K562 (cell line): ENCODE results near the gene B4GALNT4.

ENCODE experiments used
- ARHGAP35 ChIP-seq: fragments of 450-650 bp; IDR thresholded peaks from 2 replicates; pipeline ENCODE4 v1.6.1; 2018; ENCODE audit not compliant: partially characterized antibody
- EGR1 ChIP-seq: fragments of 450-650 bp; conservative IDR thresholded peaks from 2 replicates; pipeline ENCODE4 v1.6.1; 2017; ENCODE audit warnings: mild to moderate bottlenecking
- GABPA ChIP-seq: fragments of 200-800 bp; sonication (Bioruptor generic); conservative IDR thresholded peaks from 2 replicates; pipeline ENCODE4 v1.6.1; 2016; ENCODE audit warnings: low read depth, missing genetic modification characterization, missing compliant biosample characterization
- LEF1 ChIP-seq: fragments of 450-650 bp; IDR thresholded peaks from 2 replicates; pipeline ENCODE4 v1.6.1; 2016; ENCODE audit warnings: mild to moderate bottlenecking
- MAFG ChIP-seq: fragments of 450-650 bp; conservative IDR thresholded peaks from 2 replicates; pipeline ENCODE4 v1.6.1; 2016; ENCODE audit warnings: missing genetic modification characterization, missing compliant biosample characterization
- PCBP2 ChIP-seq: fragments of 200-400 bp; formaldehyde crosslinking; IDR thresholded peaks from 2 replicates; pipeline ENCODE4 v1.6.1; 2018; ENCODE audit warnings: low read length, low read depth, mild to moderate bottlenecking, moderate library complexity; ENCODE audit not compliant: poor library complexity, severe bottlenecking
- POLR2A ChIP-seq: fragments of 450-650 bp; conservative IDR thresholded peaks from 2 replicates; pipeline ENCODE4 v1.6.1; 2016
- SAFB2 ChIP-seq: fragments of 200-400 bp; formaldehyde crosslinking; IDR thresholded peaks from 2 replicates; pipeline ENCODE4 v1.6.1; 2018; ENCODE audit warnings: borderline replicate concordance, low read length, low read depth, moderate library complexity; ENCODE audit not compliant: severe bottlenecking
- ZNF121 ChIP-seq: sonication (generic); formaldehyde crosslinking; conservative IDR thresholded peaks from 2 replicates; pipeline ENCODE4 v1.8.0; 2022; ENCODE audit warnings: missing genetic modification reagents
- TF ChIP-seq, protein P1 (sequence below): fragments of 450-650 bp; IDR thresholded peaks from 2 replicates; pipeline ENCODE4 v1.6.1; 2016; ENCODE audit warnings: missing biosample characterization, missing genetic modification characterization
- TF ChIP-seq, protein P2 (sequence below): sonication (generic); formaldehyde crosslinking; IDR thresholded peaks from 2 replicates; pipeline ENCODE4 v1.8.1; 2022; ENCODE audit warnings: missing genetic modification reagents
- TF ChIP-seq, protein P3 (sequence below), 3 experiments: IDR thresholded peaks in 2 of 3; conservative IDR thresholded peaks in 1 of 3; 2 replicates each; pipeline ENCODE4 v1.5.1; 2011 to 2012; ENCODE audit warnings: low read length in 3 of 3, mild to moderate bottlenecking in 3 of 3, control low read depth in 2 of 3, improper control_type of control experiment in 1 of 3, inconsistent platforms in 1 of 3, low read depth in 1 of 3, mixed read lengths in 1 of 3, moderate library complexity in 1 of 3; ENCODE audit not compliant: insufficient read depth in 2 of 3
- TF ChIP-seq, protein P4 (sequence below): fragments of 450-650 bp; IDR thresholded peaks from 2 replicates; pipeline ENCODE4 v1.6.1; 2016

DNA sequence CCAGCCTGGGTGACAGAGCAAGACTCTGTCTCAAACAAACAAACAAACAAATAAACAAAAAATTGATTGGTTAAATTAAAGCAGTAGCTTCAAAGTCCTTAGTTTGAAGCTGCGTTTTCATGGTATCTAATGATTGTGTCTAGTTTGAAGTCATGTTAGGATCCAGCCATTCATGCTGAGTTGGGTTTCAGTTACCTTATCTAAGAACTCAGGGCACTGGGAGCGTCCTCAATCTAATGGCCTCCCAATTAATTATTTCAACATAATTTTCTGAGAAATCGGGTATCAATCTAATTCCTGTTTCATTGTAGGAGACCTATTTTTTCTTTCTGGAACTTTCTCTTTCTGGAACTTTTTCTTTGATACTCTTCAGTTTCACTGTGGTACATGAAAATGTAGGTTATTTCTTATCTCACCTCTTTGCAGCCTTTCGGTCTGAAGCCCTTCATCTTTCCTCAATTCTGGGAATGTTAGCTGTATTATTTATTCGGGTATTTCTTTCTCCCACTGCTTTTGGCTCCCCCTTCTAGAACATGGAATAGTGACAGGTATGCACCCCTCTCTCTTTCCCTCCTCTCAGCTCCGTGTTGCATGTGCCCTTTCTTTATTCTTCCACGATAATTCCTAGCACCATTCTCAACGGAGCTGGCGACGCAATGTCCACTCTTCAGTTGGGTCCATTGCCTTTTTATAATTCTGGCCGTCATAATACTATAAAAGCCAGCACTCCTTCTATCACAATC lies 24.3 kb upstream of the B4GALNT4 start:
- TF ChIP-seq, protein P1, sequence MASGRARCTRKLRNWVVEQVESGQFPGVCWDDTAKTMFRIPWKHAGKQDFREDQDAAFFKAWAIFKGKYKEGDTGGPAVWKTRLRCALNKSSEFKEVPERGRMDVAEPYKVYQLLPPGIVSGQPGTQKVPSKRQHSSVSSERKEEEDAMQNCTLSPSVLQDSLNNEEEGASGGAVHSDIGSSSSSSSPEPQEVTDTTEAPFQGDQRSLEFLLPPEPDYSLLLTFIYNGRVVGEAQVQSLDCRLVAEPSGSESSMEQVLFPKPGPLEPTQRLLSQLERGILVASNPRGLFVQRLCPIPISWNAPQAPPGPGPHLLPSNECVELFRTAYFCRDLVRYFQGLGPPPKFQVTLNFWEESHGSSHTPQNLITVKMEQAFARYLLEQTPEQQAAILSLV (tag): no peak
- no peak for TF ChIP-seq ARHGAP35
- TF ChIP-seq, protein P2, sequence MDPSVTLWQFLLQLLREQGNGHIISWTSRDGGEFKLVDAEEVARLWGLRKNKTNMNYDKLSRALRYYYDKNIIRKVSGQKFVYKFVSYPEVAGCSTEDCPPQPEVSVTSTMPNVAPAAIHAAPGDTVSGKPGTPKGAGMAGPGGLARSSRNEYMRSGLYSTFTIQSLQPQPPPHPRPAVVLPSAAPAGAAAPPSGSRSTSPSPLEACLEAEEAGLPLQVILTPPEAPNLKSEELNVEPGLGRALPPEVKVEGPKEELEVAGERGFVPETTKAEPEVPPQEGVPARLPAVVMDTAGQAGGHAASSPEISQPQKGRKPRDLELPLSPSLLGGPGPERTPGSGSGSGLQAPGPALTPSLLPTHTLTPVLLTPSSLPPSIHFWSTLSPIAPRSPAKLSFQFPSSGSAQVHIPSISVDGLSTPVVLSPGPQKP: no peak
- TF ChIP-seq PCBP2: no peak
- TF ChIP-seq LEF1: no peak
- TF ChIP-seq, protein P3, sequence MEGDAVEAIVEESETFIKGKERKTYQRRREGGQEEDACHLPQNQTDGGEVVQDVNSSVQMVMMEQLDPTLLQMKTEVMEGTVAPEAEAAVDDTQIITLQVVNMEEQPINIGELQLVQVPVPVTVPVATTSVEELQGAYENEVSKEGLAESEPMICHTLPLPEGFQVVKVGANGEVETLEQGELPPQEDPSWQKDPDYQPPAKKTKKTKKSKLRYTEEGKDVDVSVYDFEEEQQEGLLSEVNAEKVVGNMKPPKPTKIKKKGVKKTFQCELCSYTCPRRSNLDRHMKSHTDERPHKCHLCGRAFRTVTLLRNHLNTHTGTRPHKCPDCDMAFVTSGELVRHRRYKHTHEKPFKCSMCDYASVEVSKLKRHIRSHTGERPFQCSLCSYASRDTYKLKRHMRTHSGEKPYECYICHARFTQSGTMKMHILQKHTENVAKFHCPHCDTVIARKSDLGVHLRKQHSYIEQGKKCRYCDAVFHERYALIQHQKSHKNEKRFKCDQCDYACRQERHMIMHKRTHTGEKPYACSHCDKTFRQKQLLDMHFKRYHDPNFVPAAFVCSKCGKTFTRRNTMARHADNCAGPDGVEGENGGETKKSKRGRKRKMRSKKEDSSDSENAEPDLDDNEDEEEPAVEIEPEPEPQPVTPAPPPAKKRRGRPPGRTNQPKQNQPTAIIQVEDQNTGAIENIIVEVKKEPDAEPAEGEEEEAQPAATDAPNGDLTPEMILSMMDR (IDR thresholded peaks at IDR 0.05 in 2 of 3, conservative IDR thresholded peaks at IDR 0.05 in 1 of 3; ENCODE audit: insufficient read depth in 2 of 3, low read depth in 1 of 3, low read length in 3 of 3): no peak
- no peak for TF ChIP-seq POLR2A
- TF ChIP-seq GABPA (tag): no peak
- TF ChIP-seq, protein P4, sequence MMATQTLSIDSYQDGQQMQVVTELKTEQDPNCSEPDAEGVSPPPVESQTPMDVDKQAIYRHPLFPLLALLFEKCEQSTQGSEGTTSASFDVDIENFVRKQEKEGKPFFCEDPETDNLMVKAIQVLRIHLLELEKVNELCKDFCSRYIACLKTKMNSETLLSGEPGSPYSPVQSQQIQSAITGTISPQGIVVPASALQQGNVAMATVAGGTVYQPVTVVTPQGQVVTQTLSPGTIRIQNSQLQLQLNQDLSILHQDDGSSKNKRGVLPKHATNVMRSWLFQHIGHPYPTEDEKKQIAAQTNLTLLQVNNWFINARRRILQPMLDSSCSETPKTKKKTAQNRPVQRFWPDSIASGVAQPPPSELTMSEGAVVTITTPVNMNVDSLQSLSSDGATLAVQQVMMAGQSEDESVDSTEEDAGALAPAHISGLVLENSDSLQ: no peak
- no peak for TF ChIP-seq MAFG (tag)
- TF ChIP-seq ZNF121 (CRISPR knock-in tag): no peak
- no peak for TF ChIP-seq SAFB2
- no peak for TF ChIP-seq EGR1
